Tibial artery (tissue), 4 donors: ENCODE measurements around the gene PHF19.

Source experiments
- DNase-seq, 2 donors: peaks; one replicate each; pipeline ENCODE4 v3.0.0-alpha.2; 2019
- H3K27ac ChIP-seq, 2 donors: fragments of 200-600 bp; sonication (generic) in 1 of 2; 1 replicate in 1 of 2; 2 replicates in 1 of 2; pipeline ENCODE4 v1.5.1; 2018 to 2019; ENCODE audit warnings: mild to moderate bottlenecking in 1 of 2
- H3K27me3 ChIP-seq, 2 donors: fragments of 200-600 bp; sonication (generic) in 1 of 2; one replicate each; pipeline versions ENCODE4 v1.5.1 to v1.6.0; 2016 to 2019
- H3K36me3 ChIP-seq, 3 donors: fragments of 200-600 bp; sonication (generic) in 2 of 3; one replicate each; pipeline ENCODE4 v1.5.1; 2016 to 2019; ENCODE audit warnings: mild to moderate bottlenecking in 2 of 3
- H3K4me1 ChIP-seq, 4 donors: fragments of 200-600 bp; sonication (generic) in 2 of 4; 1 replicate in 3 of 4; 2 replicates in 1 of 4; pipeline ENCODE4 v1.5.1; 2016 to 2019
- H3K4me3 ChIP-seq, 2 donors: fragments of 200-600 bp; sonication (generic) in 1 of 2; 1 replicate in 1 of 2; 2 replicates in 1 of 2; pipeline ENCODE4 v1.5.1; 2018 to 2019; ENCODE audit warnings: mild to moderate bottlenecking in 2 of 2
- H3K9me3 ChIP-seq, 3 donors: fragments of 200-600 bp; sonication (generic) in 1 of 3; one replicate each; pipeline ENCODE4 v1.5.1; 2016 to 2019
- intact Hi-C: fragments of 100-400 bp; cut with DNase I; formaldehyde crosslinking; loops from one replicate; pipeline ENCODE4 v1.15.0; 2023; ENCODE audit warnings: low total_unique reads
- TF ChIP-seq, protein P1 (sequence below), 2 experiments: fragments of 200-600 bp in 1 of 2; fragments of 450-650 bp in 1 of 2; IDR thresholded peaks; one replicate each; pipeline ENCODE4 v1.5.1; 2017 to 2019; ENCODE audit warnings: antibody characterized with exemption in 2 of 2, mild to moderate bottlenecking in 1 of 2, moderate library complexity in 1 of 2

PHF19 gene

DNA sequence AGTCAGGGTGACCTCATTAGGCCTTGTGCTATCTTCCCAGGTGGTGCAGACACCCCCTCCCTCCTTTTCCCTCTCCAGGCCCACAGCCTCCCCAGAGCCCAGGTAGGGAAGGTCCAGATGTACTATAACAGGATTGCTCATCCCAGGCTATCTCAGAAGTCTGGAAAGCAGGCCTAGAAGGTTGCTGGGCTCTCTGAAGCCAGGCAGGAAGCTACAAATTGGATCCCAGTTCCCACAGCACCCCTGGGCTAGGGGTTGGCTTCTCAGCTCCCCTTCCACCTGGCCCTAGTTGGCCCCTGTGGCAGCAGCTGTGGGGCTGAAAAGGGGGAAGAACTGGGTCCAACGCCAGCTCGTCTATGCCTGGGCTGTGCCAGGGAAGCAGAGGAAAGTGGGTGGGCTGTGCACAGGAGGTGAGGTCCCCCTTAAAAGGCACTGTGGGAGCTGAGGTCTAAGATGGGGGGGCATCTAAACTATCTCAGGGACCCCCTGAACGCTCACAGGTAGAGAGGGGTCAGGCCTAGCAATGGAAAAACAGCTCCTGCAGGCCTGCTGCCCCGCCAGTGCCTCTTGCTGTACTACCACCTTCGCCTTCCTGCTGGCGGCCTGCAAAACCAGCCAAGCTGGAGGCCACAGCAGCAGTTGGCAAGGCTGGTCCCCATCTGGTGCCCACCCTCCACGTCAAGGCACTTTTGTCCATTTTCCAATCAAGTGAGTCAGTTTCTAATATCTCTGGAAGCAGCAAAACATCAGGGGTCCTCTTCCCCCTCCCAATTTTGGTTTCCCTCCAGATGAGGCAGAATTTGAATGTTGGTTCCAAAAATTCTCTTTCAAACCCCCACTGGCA is 20.9 kb downstream of the PHF19 start:
- Histone ChIP-seq H3K27ac (peak overlapping the region in 1 of 2 donors; percentile 13), H3K9me3 (no peaks in the 10 kb centered on the region), H3K36me3 (peaks cover 31 to 75% (median 50%) of the 10 kb centered on the region in 3 donors), H3K4me1 (no peaks in the 10 kb centered on the region), H3K4me3 (no peak overlapping the region), H3K27me3 (no peaks in the 10 kb centered on the region)
- no peak for DNase-seq
- TF ChIP-seq, protein P1, sequence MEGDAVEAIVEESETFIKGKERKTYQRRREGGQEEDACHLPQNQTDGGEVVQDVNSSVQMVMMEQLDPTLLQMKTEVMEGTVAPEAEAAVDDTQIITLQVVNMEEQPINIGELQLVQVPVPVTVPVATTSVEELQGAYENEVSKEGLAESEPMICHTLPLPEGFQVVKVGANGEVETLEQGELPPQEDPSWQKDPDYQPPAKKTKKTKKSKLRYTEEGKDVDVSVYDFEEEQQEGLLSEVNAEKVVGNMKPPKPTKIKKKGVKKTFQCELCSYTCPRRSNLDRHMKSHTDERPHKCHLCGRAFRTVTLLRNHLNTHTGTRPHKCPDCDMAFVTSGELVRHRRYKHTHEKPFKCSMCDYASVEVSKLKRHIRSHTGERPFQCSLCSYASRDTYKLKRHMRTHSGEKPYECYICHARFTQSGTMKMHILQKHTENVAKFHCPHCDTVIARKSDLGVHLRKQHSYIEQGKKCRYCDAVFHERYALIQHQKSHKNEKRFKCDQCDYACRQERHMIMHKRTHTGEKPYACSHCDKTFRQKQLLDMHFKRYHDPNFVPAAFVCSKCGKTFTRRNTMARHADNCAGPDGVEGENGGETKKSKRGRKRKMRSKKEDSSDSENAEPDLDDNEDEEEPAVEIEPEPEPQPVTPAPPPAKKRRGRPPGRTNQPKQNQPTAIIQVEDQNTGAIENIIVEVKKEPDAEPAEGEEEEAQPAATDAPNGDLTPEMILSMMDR (IDR thresholded peaks at IDR 0.05) = no peak
- intact Hi-C loops = no loop called here

DNA sequence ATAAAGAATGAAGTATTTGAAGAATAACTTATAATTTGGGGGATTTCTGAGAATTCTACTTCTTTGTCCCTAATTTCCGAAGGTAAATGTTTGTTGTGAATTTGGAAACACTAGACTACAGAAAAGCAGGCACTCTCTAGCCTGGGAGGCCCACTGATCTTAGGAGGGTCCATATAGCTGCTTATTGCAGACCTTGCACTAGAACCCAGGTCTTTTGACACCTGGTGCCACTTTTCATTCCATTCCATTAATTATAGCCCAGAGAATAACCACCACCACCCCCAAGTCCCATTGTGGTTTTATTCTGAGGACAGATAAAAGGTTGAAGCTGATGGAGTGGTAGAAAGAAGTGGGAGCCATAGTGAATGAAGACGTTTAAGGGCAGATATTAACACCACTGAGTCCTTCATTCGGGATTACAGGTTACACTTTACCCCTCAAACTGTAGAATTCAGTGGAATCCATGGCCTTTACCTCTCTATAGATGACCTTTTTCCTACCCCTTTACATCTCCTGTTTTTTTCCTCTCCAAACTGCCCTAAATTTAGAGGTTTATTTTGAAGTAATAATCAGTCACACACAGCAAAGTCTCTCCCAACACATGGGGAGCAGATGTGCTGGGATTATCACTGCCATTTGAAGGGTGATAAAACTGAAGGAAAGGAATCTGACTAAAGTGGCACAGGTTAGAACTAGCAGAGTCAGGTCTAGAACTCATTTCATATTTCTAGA is 22.2 kb downstream of the PHF19 start:
- Histone ChIP-seq H3K27me3 (no peaks in the 10 kb centered on the region), H3K9me3 (no peaks in the 10 kb centered on the region), H3K27ac (no peak overlapping the region), H3K4me1 (no peaks in the 10 kb centered on the region), H3K4me3 (no peak overlapping the region), H3K36me3 (peaks cover 18 to 64% (median 38%) of the 10 kb centered on the region in 3 donors)
- intact Hi-C loops = no loop called here
- TF ChIP-seq, protein P1 (IDR thresholded peaks at IDR 0.05) = no peak
- no peak for DNase-seq

DNA sequence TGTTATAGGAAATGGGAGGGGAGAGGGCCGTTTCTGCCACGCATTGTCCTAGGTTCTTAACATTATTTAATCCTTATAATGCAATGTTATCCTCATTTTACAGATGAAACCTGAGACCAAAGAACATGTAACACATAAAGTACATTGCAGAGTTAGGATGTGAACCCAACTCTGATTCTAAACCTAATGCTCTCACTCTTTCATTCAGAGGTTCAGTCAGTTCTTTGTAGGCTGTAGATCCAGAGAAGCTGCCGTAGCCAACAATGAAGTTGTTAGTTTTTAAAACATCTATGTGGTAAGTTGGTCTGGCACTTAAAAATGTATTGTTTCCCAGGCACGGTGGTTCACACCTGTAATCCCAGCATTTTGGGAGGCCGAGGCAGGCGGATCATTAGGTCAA is 23.8 kb downstream of the PHF19 start:
- Histone ChIP-seq H3K4me3 (no peak overlapping the region), H3K27ac (no peak overlapping the region), H3K9me3 (no peaks in the 10 kb centered on the region), H3K4me1 (no peaks in the 10 kb centered on the region), H3K27me3 (no peaks in the 10 kb centered on the region), H3K36me3 (peaks cover 12 to 54% (median 23%) of the 10 kb centered on the region in 3 donors)
- TF ChIP-seq, protein P1 (IDR thresholded peaks at IDR 0.05) = no peak
- intact Hi-C loops = no loop called here
- DNase-seq = no peak

DNA sequence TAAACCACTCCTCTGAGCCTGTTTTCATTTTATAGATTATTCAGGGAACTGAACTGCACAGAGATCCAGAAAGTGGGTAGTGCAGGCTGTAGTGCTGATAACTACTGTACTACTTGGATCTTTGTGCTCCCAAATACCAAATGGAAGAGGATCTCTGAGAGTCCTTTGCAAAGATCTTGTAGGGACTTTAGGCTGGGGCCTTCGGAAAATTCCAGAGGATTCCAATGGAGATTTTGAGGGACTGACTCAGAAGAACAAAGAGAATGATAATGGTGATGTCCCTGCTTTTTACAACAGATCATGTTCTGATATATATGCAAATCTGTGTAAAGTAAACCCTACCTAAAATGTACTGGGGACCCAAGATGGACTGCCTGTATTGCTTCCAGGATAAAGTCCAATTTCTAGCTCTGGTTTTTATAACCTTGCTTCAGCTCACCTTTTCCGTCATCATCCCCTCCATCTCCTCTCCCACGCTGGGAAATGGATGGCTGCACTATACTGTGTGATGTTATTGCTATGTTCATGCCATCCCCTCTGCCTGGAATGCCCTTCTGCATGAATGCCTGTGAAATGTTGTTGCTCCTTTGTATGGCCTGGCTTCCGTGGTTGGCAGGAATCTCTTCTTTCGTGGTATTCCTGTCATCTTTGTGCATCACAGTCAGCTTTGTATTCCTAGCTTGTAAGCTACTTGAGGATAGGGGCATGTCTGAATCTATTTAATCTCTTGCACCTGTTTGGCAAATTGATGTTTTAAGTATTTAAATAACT is 24.6 kb downstream of the PHF19 start:
- peaks cover 5 to 46% (median 15%) of the 10 kb centered on the region in 3 donors for H3K36me3 ChIP-seq
- H3K27me3 ChIP-seq = no peaks in the 10 kb centered on the region

DNA sequence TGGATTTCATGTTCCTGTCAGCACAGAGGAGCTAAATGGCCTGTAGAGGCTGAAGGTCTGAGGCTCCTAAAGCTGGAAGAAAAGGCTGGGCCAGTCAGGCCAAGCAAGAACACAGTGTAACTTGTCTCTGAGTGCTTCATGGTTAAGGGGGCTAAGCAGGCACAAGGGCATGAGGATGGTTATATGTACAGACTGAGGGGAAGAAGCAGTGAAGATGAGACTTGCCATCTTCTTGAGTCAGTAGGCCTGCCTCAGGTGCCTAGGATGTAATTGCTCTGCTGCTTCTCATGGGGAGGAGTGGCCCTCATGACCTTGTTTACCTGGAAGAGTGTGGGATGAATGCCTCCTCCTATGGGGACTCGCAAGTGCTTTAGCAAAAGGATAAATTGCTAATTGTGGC is 25.5 kb downstream of the PHF19 start:
- Histone ChIP-seq H3K27me3 (no peaks in the 10 kb centered on the region), H3K27ac (no peak overlapping the region), H3K4me3 (no peak overlapping the region), H3K36me3 (peaks cover 0 to 46% (median 9%) of the 10 kb centered on the region in 3 donors), H3K9me3 (no peaks in the 10 kb centered on the region), H3K4me1 (no peaks in the 10 kb centered on the region)
- TF ChIP-seq, protein P1 (IDR thresholded peaks at IDR 0.05) = no peak
- no peak for DNase-seq
- intact Hi-C loops = no loop called here

More for the DNA sequence above, 24.6 kb downstream of the PHF19 start:
- no peak overlapping the region for H3K4me3 ChIP-seq
- no peaks in the 10 kb centered on the region for H3K4me1 ChIP-seq
- H3K27ac ChIP-seq = no peak overlapping the region
- no peaks in the 10 kb centered on the region for H3K9me3 ChIP-seq
- TF ChIP-seq, protein P1 (IDR thresholded peaks at IDR 0.05) = no peak
- intact Hi-C loops = no loop called here
- no peak for DNase-seq
